GM23248 (cell line): ENCODE results near the gene GAS2L1. TPM values are rescaled to one million over a fixed set of nuclear protein-coding genes. Genes with fewer than 3 reads are reported as not detected.

ENCODE experiments used
- DNase-seq: peaks from one replicate; pipeline ENCODE4 v3.0.0-alpha.2; 2015
- H2AFZ ChIP-seq: fragments of 200-600 bp; sonication (generic); 2 replicates; pipeline ENCODE4 v1.6.1; 2016; ENCODE audit warnings: antibody characterized with exemption
- H3F3A ChIP-seq: fragments of 200-600 bp; sonication (generic); 2 replicates; pipeline ENCODE4 v1.6.1; 2016; ENCODE audit warnings: mild to moderate bottlenecking, antibody characterized with exemption, mixed run types; ENCODE audit not compliant: insufficient read depth
- H3K27ac ChIP-seq: fragments of 200-600 bp; sonication (generic); 2 replicates; pipeline ENCODE4 v1.5.1; 2016; ENCODE audit warnings: mild to moderate bottlenecking
- H3K27me3 ChIP-seq: fragments of 200-600 bp; sonication (generic); replicated peaks from 2 replicates; pipeline ENCODE4 v1.6.1; 2016; ENCODE audit warnings: mild to moderate bottlenecking; ENCODE audit not compliant: insufficient read depth
- H3K36me3 ChIP-seq: fragments of 200-600 bp; sonication (generic); 2 replicates; pipeline ENCODE4 v1.6.1; 2016; ENCODE audit warnings: low read depth, mild to moderate bottlenecking
- H3K4me1 ChIP-seq: fragments of 200-600 bp; sonication (generic); 2 replicates; pipeline ENCODE4 v1.6.1; 2016; ENCODE audit warnings: mild to moderate bottlenecking; ENCODE audit not compliant: insufficient read depth
- H3K4me2 ChIP-seq: fragments of 200-600 bp; sonication (generic); one replicate; pipeline ENCODE4 v1.6.1; 2016; ENCODE audit warnings: mild to moderate bottlenecking; ENCODE audit not compliant: unreplicated experiment
- H3K4me3 ChIP-seq: fragments of 200-600 bp; sonication (generic); 2 replicates; pipeline ENCODE4 v1.5.1; 2016; ENCODE audit warnings: mild to moderate bottlenecking
- H3K79me2 ChIP-seq: fragments of 200-600 bp; sonication (generic); 2 replicates; pipeline ENCODE4 v1.6.1; 2016; ENCODE audit warnings: mild to moderate bottlenecking; ENCODE audit not compliant: insufficient read depth
- H3K9ac ChIP-seq: fragments of 200-600 bp; sonication (generic); 2 replicates; pipeline ENCODE4 v1.6.1; 2016; ENCODE audit warnings: mild to moderate bottlenecking
- H3K9me2 ChIP-seq: fragments of 200-600 bp; sonication (generic); 2 replicates; pipeline ENCODE4 v1.6.1; 2016; ENCODE audit warnings: mixed run types, mild to moderate bottlenecking, moderate library complexity; ENCODE audit not compliant: insufficient read depth
- H3K9me3 ChIP-seq: fragments of 200-600 bp; sonication (generic); one replicate; pipeline ENCODE4 v1.6.1; 2017; ENCODE audit warnings: low read depth
- H4K20me1 ChIP-seq: fragments of 200-600 bp; sonication (generic); 2 replicates; pipeline ENCODE4 v1.6.0; 2016; ENCODE audit not compliant: insufficient read depth
- EZH2 ChIP-seq: fragments of 200-600 bp; sonication (generic); IDR thresholded peaks from 2 replicates; pipeline ENCODE4 v1.6.1; 2018; ENCODE audit warnings: antibody characterized with exemption, mild to moderate bottlenecking; ENCODE audit not compliant: insufficient read depth, poor library complexity, severe bottlenecking
- EZH2phosphoT487 ChIP-seq: fragments of 200-600 bp; sonication (generic); IDR thresholded peaks from 2 replicates; pipeline ENCODE4 v1.6.1; 2018; ENCODE audit warnings: antibody characterized with exemption, moderate library complexity, mild to moderate bottlenecking, low read depth; ENCODE audit not compliant: insufficient read depth
- WGBS, 2 experiments: methylation state at CpG; one replicate each; pipeline ENCODE4 v1.1.6; 2015 to 2017; ENCODE audit warnings: low lambda C conversion rate in 2 of 2, low coverage in 1 of 2; ENCODE audit errors: missing lambda C conversion rate in 2 of 2; 5-methylcytosine and 5-hydroxymethylcytosine counted together
- in situ Hi-C: fragments of 300-500 bp; cut with MboI; formaldehyde crosslinking; loops from 2 replicates; pipeline ENCODE4 v1.15.0; 2020
- polyA plus RNA-seq: library from polyadenylated mRNA; unstranded; fragments of >200 nt; fragmentation: Nextera tagmentation; extraction: Ambion mirVana; gene quantifications from 2 replicates; pipeline ENCODE4 v1.2.1, GENCODE V29; 2016
- total RNA-seq: library from RNA; depleted of rRNA; stranded (reverse); fragments of >200 nt; shearing (Covaris generic); gene quantifications from 2 replicates; pipeline ENCODE4 v1.2.3, GENCODE V29; 2014

The GAS2L1 gene
- total and polyA plus RNA-seq, 2 experiments from 2014 or later, result 21.2 to 23.7 TPM

DNA sequence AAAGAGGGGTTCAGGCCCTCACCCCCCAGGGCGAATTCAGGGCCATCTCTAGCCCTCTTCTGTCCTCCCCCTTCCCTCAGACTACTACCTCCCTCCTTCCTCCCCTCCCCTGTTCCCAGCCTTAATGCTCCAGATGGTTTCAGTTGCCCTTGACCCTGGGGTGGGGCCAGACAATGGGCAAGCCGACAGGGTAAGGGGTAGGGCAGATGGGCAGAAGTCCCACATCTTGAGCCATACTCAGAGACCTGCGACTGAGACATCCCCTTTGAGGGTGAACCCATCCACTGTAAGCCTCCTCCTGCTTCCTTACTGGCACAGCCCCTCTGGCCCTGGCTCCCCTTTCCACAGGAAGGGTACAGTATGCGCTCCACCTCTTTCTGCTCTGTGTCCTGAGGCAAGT is 40.5 kb upstream of the GAS2L1 start:
- H3K4me3 ChIP-seq, result no peak overlapping the region
- in situ Hi-C loops, result no loop called here
- H3F3A ChIP-seq, result peaks cover 12% of the 10 kb centered on the region
- 27 to 33% methylated on average over 4 of the region's 4 CpGs for WGBS, 2 experiments
- no peak overlapping the region for H3K27ac ChIP-seq
- peaks cover 45% of the 10 kb centered on the region for H3K79me2 ChIP-seq
- no peak overlapping the region for H3K9ac ChIP-seq
- TF ChIP-seq EZH2 (no peak), EZH2phosphoT487 (no peak)
- no peaks in the 10 kb centered on the region for H3K9me3 ChIP-seq
- no peaks in the 10 kb centered on the region for H3K9me2 ChIP-seq
- no peaks in the 10 kb centered on the region; the same call in 1 of the 2 replicates for H3K36me3 ChIP-seq
- H3K27me3 ChIP-seq, result no peaks in the 10 kb centered on the region
- H4K20me1 ChIP-seq, result peaks cover 20% of the 10 kb centered on the region; the same call in 1 of the 2 replicates
- peaks cover 21% of the 10 kb centered on the region for H3K4me1 ChIP-seq
- H3K4me2 ChIP-seq, result no peak overlapping the region
- no peak overlapping the region for H2AFZ ChIP-seq
- DNase-seq, result no peak

DNA sequence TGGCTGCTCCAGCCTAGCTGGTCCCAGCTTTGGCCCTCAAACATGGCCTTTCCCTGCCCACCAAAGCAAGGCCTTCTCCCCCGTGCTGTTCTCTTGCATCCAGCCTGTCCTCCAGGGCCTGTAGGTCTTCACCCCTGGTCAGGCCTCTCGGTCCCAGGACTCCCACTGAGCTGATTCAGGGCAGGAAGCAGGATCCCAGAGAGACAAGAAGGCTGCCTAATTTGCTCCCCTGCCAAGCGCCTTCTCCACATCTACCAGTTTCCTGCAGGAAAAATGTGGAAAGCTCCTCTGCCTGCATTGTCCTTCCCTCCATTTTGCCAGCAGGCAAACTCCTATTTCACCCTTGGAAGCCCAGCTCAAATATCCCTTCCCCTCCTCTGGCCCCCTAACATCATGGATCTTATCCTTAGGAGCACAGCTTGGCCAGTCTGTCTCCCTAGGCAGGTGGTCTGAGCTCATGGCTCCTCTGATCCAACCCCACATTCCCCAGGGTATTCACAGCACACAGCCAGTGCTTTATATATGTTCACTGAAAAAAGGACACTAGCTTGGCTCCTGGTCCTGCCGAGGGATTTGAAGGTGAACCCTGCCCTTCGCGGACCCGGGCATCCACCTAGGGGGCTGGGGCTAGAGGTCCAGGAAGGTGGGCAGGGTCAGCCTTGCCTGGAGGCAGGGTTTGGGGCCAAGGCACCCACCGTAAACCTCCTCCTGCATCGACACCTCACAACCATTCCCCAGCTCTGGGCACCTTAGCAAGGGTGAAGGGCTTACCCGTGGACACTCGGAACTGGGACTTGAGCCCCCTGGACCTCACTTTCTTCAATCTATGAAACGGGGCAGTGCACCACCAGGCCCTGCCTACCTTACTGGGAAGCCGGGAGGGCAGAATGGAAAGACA is 39.6 kb upstream of the GAS2L1 start:
- Histone ChIP-seq H4K20me1 (peaks cover 29% of the 10 kb centered on the region; the same call in 1 of the 2 replicates), H3K4me3 (peak overlapping the region; percentile 99), H3K36me3 (no peaks in the 10 kb centered on the region; the same call in 1 of the 2 replicates), H3K27ac (peak overlapping the region; percentile 98), H3K4me2 (peak overlapping the region; percentile 95), H3K27me3 (no peaks in the 10 kb centered on the region), H3K9me2 (no peaks in the 10 kb centered on the region), H3K9ac (peak overlapping the region; percentile 100), H3F3A (peaks cover 13% of the 10 kb centered on the region), H3K4me1 (peaks cover 30% of the 10 kb centered on the region), H3K79me2 (peaks cover 54% of the 10 kb centered on the region), H3K9me3 (no peaks in the 10 kb centered on the region), H2AFZ (peak overlapping the region; percentile 95)
- TF ChIP-seq EZH2phosphoT487 (no peak), EZH2 (no peak)
- in situ Hi-C loops, result no loop called here
- DNase-seq, result peak; percentile 46
- WGBS, 2 experiments, result 15% methylated on average over 13 of the region's 13 CpGs

DNA sequence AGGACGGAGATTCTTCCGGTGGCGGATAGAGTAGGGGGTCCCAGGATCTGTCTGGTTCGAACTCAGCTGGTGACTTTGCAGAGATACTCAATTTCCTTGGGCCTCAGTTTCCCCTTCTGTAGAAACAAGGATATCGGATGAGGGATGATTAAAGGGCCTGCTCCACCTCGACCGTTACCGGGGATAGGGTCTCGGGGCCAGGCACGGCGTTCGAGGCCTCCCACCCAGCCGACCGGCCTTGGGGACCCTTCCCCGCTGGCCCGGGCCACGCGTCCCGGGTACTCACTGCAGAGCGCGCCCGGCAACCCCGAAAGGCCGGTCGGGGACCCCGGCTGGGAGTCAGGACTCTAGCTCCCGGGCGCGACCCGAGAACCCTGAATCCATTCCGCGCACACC is 39.0 kb upstream of the GAS2L1 start:
- H3K27me3 ChIP-seq, result no peaks in the 10 kb centered on the region
- peak overlapping the region; percentile 99 for H3K4me3 ChIP-seq
- in situ Hi-C loops, result no loop called here
- peak overlapping the region; percentile 95 for H3K4me2 ChIP-seq
- H4K20me1 ChIP-seq, result peaks cover 36% of the 10 kb centered on the region; the same call in 1 of the 2 replicates
- H3K9me2 ChIP-seq, result no peaks in the 10 kb centered on the region
- no peak for TF ChIP-seq EZH2phosphoT487
- TF ChIP-seq EZH2, result no peak
- H3K27ac ChIP-seq, result peak overlapping the region; percentile 98
- H3F3A ChIP-seq, result peaks cover 13% of the 10 kb centered on the region
- peak overlapping the region; percentile 95 for H2AFZ ChIP-seq
- peaks cover 35% of the 10 kb centered on the region for H3K4me1 ChIP-seq
- H3K9ac ChIP-seq, result peak overlapping the region; percentile 100
- H3K79me2 ChIP-seq, result peaks cover 61% of the 10 kb centered on the region
- no peaks in the 10 kb centered on the region for H3K9me3 ChIP-seq
- 1 to 2% methylated on average over 20 to 24 of the region's 32 CpGs for WGBS, 2 experiments
- peaks cover 6% of the 10 kb centered on the region for H3K36me3 ChIP-seq
- DNase-seq, result no peak

GRCh38 chr22:29267858-29268510 is 38.5 kb upstream of the GAS2L1 start, which contains the start of the genes EWSR1 and RHBDD3:
EWSR1 (plus strand) TSS chr22:29268268; CDS start chr22:29268337, 69 bp downstream.
RHBDD3 (minus strand) TSS chr22:29267981; CDS start chr22:29265626, 2,355 bp downstream.
- Histone ChIP-seq H2AFZ (peak within 1 kb of the TSS; percentile 95), H3F3A (peaks cover 13% of the 10 kb centered on the region), H3K27ac (peak within 1 kb of the TSS; percentile 98), H3K36me3 (peaks cover 11% of the 10 kb centered on the region), H3K27me3 (no peaks in the 10 kb centered on the region), H3K9ac (peak within 1 kb of the TSS; percentile 100), H3K9me3 (no peaks in the 10 kb centered on the region), H4K20me1 (peaks cover 38% of the 10 kb centered on the region; the same call in 1 of the 2 replicates), H3K4me2 (peak within 1 kb of the TSS; percentile 95), H3K4me1 (peaks cover 35% of the 10 kb centered on the region), H3K4me3 (peak within 1 kb of the TSS; percentile 99), H3K9me2 (no peaks in the 10 kb centered on the region), H3K79me2 (peaks cover 66% of the 10 kb centered on the region)
- no peak for TF ChIP-seq EZH2
- TF ChIP-seq EZH2phosphoT487, result no peak
- in situ Hi-C loops, result no loop called here
- 1% methylated on average over 38 to 67 of the region's 67 CpGs for WGBS, 2 experiments
- DNase-seq, result peak; percentile 99
